BLaER1 (cell line): Measurements from ENCODE around the gene VCPKMT.

Experiments
- H3K27ac ChIP-seq: shearing (Covaris generic); formaldehyde crosslinking; 2 replicates; pipeline ENCODE4 v1.8.1; 2022
- H3K27me3 ChIP-seq: shearing (Covaris generic); formaldehyde crosslinking; 2 replicates; pipeline ENCODE4 v1.8.1; 2022
- H3K36me3 ChIP-seq: shearing (Covaris generic); formaldehyde crosslinking; 2 replicates; pipeline ENCODE4 v1.8.1; 2022
- H3K4me1 ChIP-seq: shearing (Covaris generic); formaldehyde crosslinking; 2 replicates; pipeline ENCODE4 v1.8.1; 2022
- H3K4me2 ChIP-seq: shearing (Covaris generic); formaldehyde crosslinking; 2 replicates; pipeline ENCODE4 v1.8.1; 2022
- H3K4me3 ChIP-seq: shearing (Covaris generic); formaldehyde crosslinking; 2 replicates; pipeline ENCODE4 v1.8.1; 2022
- H3K9ac ChIP-seq: shearing (Covaris generic); formaldehyde crosslinking; 2 replicates; pipeline ENCODE4 v1.8.1; 2022
- H3K9me3 ChIP-seq: shearing (Covaris generic); formaldehyde crosslinking; 2 replicates; pipeline ENCODE4 v1.8.1; 2022
- H4K20me1 ChIP-seq: shearing (Covaris generic); formaldehyde crosslinking; 2 replicates; pipeline ENCODE4 v1.8.1; 2022
- Cebpa-rat ChIP-seq: shearing (Covaris generic); IDR thresholded peaks from 2 replicates; pipeline ENCODE4 v1.8.1; 2022

Gene VCPKMT

DNA sequence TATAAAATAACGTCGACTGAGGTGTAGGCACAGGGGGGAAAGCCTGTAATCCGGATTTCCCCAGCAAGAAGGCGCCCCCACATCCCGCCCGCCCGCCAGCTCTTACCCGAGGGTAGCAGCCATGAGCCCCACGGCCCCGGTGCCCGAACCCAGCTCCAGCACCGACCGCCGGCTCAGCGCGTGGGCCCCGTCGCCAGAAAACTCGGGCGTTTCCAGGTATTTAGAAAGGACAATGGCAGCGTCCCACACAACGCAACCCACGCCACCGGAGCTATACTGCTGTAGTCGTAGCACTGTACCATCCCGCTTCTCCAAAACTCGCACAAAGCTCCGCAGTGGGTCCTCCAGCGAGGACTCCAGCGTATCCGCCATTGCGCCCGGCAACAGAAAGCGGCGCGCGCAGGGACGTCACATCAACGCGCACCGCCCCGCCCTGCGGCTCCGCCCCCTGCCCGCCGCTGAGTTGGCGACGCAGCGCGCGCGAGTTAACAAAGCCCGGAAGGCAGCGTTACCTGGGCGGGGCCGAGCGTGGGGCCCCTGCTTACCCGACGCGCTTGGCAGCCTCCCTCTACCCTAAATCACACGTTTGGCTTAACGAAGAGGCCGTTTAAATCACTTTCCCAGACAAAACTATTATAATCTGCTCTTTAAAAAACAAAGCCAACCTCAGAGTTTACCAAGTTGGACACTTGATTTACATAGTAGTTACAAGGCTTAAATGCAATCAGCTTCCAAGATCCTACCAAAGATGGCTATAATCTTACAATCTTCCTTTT lies at the start of gene VCPKMT:
Gene VCPKMT, minus strand, starts transcription at position 392 of the 776 bp plus-strand sequence. Its CDS starts 20 bp downstream, at position 372.
- Histone ChIP-seq H3K9ac (peak within 1 kb of the TSS; percentile 91), H3K4me1 (peaks cover 23% of the 10 kb centered on the region), H3K4me3 (peak within 1 kb of the TSS; percentile 83), H3K27ac (peak within 1 kb of the TSS; percentile 83), H3K27me3 (no peaks in the 10 kb centered on the region), H3K9me3 (no peaks in the 10 kb centered on the region), H3K4me2 (peak within 1 kb of the TSS; percentile 91), H3K36me3 (peaks cover 47% of the 10 kb centered on the region), H4K20me1 (0 out of 2 replicates have a peak, but pooled peaks cover 9% of the 10 kb centered on the region)
- no peak for TF ChIP-seq Cebpa-rat

DNA sequence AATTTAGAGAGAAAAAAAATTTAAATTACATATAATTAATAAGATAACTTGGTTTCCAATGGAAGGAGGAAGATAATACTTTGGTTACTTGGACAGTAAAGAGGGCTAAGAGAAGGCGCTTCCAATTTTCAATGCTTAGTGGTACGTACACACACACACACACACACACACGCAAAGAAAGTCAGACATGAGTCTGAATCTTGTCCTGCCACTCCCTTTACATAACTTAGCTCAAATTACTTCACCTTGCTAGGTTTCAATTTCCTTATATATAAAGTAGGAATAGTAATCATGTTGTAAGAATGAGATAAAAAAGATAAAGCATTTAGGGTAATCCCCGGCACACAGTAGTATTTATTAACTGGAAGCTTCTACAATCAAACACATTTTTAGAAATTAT lies 39.7 kb upstream of the VCPKMT start:
- no peak for TF ChIP-seq Cebpa-rat
- no peaks in the 10 kb centered on the region for H4K20me1 ChIP-seq
- no peaks in the 10 kb centered on the region for H3K9me3 ChIP-seq
- no peak overlapping the region for H3K9ac ChIP-seq
- H3K27me3 ChIP-seq = no peaks in the 10 kb centered on the region
- H3K4me1 ChIP-seq = peaks cover 8% of the 10 kb centered on the region
- no peak overlapping the region for H3K4me3 ChIP-seq
- no peak overlapping the region for H3K4me2 ChIP-seq
- H3K36me3 ChIP-seq = peaks cover 47% of the 10 kb centered on the region
- no peak overlapping the region for H3K27ac ChIP-seq

DNA sequence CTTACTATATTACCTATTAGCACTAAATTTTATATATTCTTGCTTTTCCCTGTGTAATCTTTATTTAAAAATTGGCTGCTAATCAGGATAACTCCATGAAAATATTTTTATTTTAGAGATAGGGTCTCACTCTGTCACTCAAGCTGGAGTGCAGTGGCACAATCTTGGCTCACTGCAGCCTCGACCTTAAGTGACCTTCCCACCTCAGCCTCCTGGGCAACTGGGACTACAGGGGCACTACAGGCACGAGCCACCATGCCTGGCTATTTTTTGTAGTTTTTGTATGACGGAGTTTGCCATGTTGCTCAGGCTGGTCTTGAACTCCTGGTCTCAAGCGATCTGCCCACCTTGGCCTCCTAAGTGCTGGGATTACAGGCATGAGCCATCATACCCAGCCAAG lies 32.4 kb upstream of the VCPKMT start:
- H3K9me3 ChIP-seq = no peaks in the 10 kb centered on the region

DNA sequence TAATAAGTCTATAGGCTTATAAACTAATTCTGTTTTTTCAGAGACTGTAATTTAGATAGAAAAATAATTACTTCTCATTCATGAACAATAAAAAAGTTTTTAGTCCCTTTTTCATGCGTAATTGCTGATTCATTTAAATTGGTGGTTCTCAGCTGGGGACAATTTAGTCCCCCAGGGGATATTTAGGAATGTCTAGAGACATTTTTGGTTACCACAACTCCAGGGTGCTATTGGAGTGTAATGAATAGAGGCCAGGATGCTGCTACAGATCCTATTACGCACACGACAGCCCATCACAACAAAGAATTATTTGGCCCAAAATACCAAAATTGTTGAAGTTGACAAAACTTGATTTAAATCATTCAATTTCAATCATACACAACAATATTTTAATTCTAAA lies 22.8 kb upstream of the VCPKMT start:
- Histone ChIP-seq H3K4me3 (no peak overlapping the region), H3K4me2 (no peak overlapping the region), H3K9ac (no peak overlapping the region), H3K27me3 (no peaks in the 10 kb centered on the region), H3K4me1 (no peaks in the 10 kb centered on the region), H3K9me3 (no peaks in the 10 kb centered on the region), H3K27ac (no peak overlapping the region), H4K20me1 (no peaks in the 10 kb centered on the region), H3K36me3 (peaks cover 13% of the 10 kb centered on the region)
- TF ChIP-seq Cebpa-rat = no peak

More for the DNA sequence above, 32.4 kb upstream of the VCPKMT start:
- Histone ChIP-seq H3K27ac (no peak overlapping the region), H3K4me3 (no peak overlapping the region), H3K27me3 (no peaks in the 10 kb centered on the region), H4K20me1 (no peaks in the 10 kb centered on the region), H3K36me3 (peaks cover 52% of the 10 kb centered on the region), H3K4me2 (no peak overlapping the region), H3K9ac (no peak overlapping the region), H3K4me1 (peaks cover 8% of the 10 kb centered on the region)
- TF ChIP-seq Cebpa-rat = no peak

DNA sequence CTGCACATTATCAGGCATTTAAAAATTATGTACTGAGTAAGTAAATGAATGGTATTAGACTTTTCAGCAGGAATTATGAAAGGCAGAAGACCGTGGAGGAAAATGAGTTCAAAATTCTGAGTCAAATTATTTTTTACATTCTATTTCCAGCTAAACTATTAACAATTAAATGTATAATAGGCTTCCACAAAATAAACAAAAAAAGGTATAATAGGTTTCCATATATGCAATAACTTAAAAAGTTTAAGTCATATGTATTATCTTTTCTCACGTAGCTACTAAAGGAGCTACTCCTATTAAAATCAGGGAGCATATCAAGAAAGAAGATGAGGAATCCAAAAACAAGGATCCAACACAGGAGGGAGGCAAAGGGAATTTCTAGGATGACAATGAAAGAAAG lies 11.4 kb upstream of the VCPKMT start:
- Histone ChIP-seq H3K27me3 (no peaks in the 10 kb centered on the region), H3K36me3 (peaks cover 67% of the 10 kb centered on the region), H3K27ac (no peak overlapping the region), H3K9me3 (no peaks in the 10 kb centered on the region), H3K9ac (no peak overlapping the region), H4K20me1 (no peaks in the 10 kb centered on the region), H3K4me3 (no peak overlapping the region), H3K4me1 (no peaks in the 10 kb centered on the region), H3K4me2 (no peak overlapping the region)
- TF ChIP-seq Cebpa-rat = no peak

DNA sequence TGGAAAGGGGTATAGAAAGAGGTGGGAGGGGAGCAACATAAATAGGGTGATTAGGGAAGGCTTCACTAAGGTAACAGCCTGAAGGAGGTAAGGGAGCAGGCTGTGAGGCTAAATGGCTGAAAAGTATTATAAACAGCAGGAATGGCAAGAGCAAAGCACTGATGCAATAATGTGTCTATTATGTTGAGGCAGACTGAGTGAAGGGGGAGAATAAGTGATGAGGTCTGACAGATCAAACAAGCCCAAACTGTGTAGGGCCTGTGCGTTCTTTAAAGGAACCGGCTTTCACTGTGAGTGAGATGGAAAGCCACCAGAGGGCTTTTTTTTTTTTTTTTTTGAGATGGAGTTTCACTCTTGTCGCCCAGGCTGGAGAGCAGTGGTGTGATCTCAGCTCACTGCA lies 6.7 kb upstream of the VCPKMT start:
- Histone ChIP-seq H3K27me3 (no peaks in the 10 kb centered on the region), H3K9ac (no peak overlapping the region), H4K20me1 (no peaks in the 10 kb centered on the region), H3K4me2 (no peak overlapping the region), H3K4me3 (no peak overlapping the region), H3K9me3 (no peaks in the 10 kb centered on the region), H3K27ac (no peak overlapping the region), H3K36me3 (peaks cover 41% of the 10 kb centered on the region), H3K4me1 (0 out of 2 replicates have a peak, but pooled peaks cover 5% of the 10 kb centered on the region)
- TF ChIP-seq Cebpa-rat = no peak

DNA sequence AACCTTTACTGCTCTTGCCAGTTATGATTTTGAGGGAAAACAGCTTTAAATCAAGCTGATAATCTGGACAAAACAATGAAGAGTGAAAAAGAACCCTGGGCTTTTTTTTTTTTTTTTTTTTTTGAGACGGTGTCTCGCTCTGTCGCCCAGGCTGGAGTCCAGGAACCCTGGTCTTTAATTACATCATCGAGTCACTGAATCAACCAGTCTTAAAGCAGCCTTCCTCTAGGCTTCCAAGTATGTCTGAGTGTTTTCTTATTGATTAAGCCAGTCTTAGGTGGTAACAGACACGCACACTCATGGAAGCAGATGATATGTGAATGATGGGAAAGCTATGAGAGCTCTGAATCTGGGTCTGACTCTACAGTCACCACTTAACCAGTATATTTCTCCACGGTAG lies 5.9 kb upstream of the VCPKMT start:
- Histone ChIP-seq H4K20me1 (no peaks in the 10 kb centered on the region), H3K36me3 (peaks cover 37% of the 10 kb centered on the region), H3K4me3 (no peak overlapping the region), H3K9me3 (no peaks in the 10 kb centered on the region), H3K4me2 (no peak overlapping the region), H3K9ac (no peak overlapping the region), H3K27me3 (no peaks in the 10 kb centered on the region), H3K4me1 (peaks cover 5% of the 10 kb centered on the region; the same call in 1 of the 2 replicates), H3K27ac (no peak overlapping the region)
- TF ChIP-seq Cebpa-rat = no peak

DNA sequence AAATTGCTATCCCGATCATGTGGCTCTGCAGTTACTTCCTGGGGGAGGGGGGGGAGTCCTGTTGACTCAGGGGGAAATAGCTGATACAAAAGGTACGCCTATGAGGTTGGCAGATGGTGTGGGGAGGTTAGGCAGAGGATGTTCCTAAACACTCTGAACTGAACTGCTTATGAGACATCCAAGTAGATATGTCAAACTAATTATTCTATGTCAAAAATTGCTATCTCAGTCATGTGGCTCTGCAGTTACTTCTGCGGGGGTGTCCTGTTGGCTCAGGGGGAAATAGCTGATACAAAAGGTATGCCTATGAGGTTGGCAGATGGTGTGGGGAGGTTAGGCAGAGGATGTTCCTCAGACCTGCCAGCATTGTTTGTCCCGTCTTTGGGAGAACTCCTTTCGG lies 5.1 kb upstream of the VCPKMT start:
- no peaks in the 10 kb centered on the region for H3K9me3 ChIP-seq
- peaks cover 35% of the 10 kb centered on the region for H3K36me3 ChIP-seq
- no peaks in the 10 kb centered on the region for H4K20me1 ChIP-seq
- no peak for TF ChIP-seq Cebpa-rat
- H3K4me1 ChIP-seq = peaks cover 13% of the 10 kb centered on the region
- no peak overlapping the region for H3K9ac ChIP-seq
- H3K27me3 ChIP-seq = no peaks in the 10 kb centered on the region
- no peak overlapping the region for H3K4me3 ChIP-seq
- H3K4me2 ChIP-seq = no peak overlapping the region
- H3K27ac ChIP-seq = no peak overlapping the region

DNA sequence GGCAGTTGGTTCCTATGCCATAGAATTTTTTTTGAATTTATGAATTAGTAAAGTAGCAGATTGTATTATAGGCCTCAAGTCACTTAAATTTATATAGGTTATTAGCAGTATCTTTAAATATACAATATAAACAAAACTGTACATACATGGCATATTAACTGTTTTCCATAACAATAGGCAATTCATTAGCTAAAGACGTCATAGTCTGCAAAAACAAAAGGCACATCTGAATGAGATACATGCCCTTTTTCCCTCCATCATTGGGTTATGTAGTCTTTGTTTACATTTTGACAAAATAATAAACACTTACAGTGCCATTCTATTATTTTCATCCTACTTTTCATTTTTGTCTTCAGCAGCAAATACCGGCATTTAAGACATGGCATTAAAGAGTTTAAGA lies 1.1 kb upstream of the VCPKMT start:
- H3K4me2 ChIP-seq = no peak overlapping the region
- H3K27me3 ChIP-seq = no peaks in the 10 kb centered on the region
- peaks cover 25% of the 10 kb centered on the region for H3K4me1 ChIP-seq
- H3K4me3 ChIP-seq = no peak overlapping the region
- peaks cover 37% of the 10 kb centered on the region for H3K36me3 ChIP-seq
- H3K9me3 ChIP-seq = no peaks in the 10 kb centered on the region
- H4K20me1 ChIP-seq = 0 out of 2 replicates have a peak, but pooled peaks cover 5% of the 10 kb centered on the region
- H3K9ac ChIP-seq = no peak overlapping the region
- no peak for TF ChIP-seq Cebpa-rat
- no peak overlapping the region for H3K27ac ChIP-seq

DNA sequence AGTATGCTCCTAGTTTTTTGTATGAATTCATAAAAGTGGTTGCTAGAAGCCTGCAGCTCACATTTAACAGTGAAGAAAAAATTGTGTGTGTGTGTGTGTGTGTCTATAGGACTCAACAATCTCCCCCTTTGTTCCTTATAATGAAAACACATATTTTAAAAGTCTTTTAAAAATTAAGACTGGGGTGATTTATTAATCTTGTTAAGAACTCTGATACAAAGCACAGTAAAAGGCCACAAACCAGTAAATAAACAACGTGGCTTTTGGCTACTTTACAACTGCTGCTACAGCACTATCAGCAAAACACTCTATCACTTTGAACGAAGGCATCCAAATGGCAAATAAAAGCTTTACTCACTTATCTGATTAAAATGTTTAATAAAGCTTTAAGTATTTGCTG lies 594 bp upstream of the VCPKMT start:
- H3K27ac ChIP-seq = peak overlapping the region; percentile 83
- no peaks in the 10 kb centered on the region for H3K9me3 ChIP-seq
- no peak for TF ChIP-seq Cebpa-rat
- H3K9ac ChIP-seq = peak overlapping the region; percentile 91
- peaks cover 23% of the 10 kb centered on the region for H3K4me1 ChIP-seq
- H4K20me1 ChIP-seq = 0 out of 2 replicates have a peak, but pooled peaks cover 5% of the 10 kb centered on the region
- H3K27me3 ChIP-seq = no peaks in the 10 kb centered on the region
- H3K4me3 ChIP-seq = peak overlapping the region; percentile 83
- H3K36me3 ChIP-seq = peaks cover 41% of the 10 kb centered on the region
- H3K4me2 ChIP-seq = peak overlapping the region; percentile 78
